DMS114 treated with DMSO at 0.1 percent for 48 hours (cell line): ENCODE measurements around the gene POU3F3.
A peak's percentile ranks its signal among the peaks of the same experiment; 100 is the strongest.

Source experiments
- DNase-seq: peaks from one replicate; lab custom pipeline; 2025; ENCODE audit not compliant: unreplicated experiment; lab: John Stamatoyannopoulos, UW

Gene POU3F3

GRCh38 chr2:104846786-104847585, 6.9 kb upstream of the POU3F3 start:
- DNase-seq = no peak

- no peak for DNase-seq
Measured at GRCh38 chr2:104847586-104848160, 6.2 kb upstream of the POU3F3 start.

- no peak for DNase-seq
Measured at GRCh38 chr2:104848526-104848925, 5.4 kb upstream of the POU3F3 start.

- no peak for DNase-seq
Measured at GRCh38 chr2:104849101-104849500, 4.8 kb upstream of the POU3F3 start.

GRCh38 chr2:104849618-104850141, 4.2 kb upstream of the POU3F3 start:
- DNase-seq = peak; percentile 33

GRCh38 chr2:104850361-104851290, 3.3 kb upstream of the POU3F3 start:
- no peak for DNase-seq

- no peak for DNase-seq
Measured at GRCh38 chr2:104851291-104852089, 2.4 kb upstream of the POU3F3 start.

- no peak for DNase-seq
Measured at GRCh38 chr2:104852090-104852666, 1.7 kb upstream of the POU3F3 start.

GRCh38 chr2:104854498-104855220, 744 bp downstream of the POU3F3 start:
- no peak for DNase-seq

- no peak for DNase-seq
Measured at GRCh38 chr2:104855221-104856085, 1.5 kb downstream of the POU3F3 start.

GRCh38 chr2:104856086-104856972, 2.4 kb downstream of the POU3F3 start:
- no peak for DNase-seq

- no peak for DNase-seq
Measured at GRCh38 chr2:104856973-104857261, 3.0 kb downstream of the POU3F3 start.

GRCh38 chr2:104857262-104858005, 3.5 kb downstream of the POU3F3 start:
- no peak for DNase-seq

GRCh38 chr2:104858006-104858978, 4.4 kb downstream of the POU3F3 start:
- no peak for DNase-seq

- no peak for DNase-seq
Measured at GRCh38 chr2:104859291-104859765, 5.4 kb downstream of the POU3F3 start.
